ENCODE data around the gene BMPR1B.

The BMPR1B gene

GRCh38 chr4:95073646-95074045, 315.9 kb downstream of the BMPR1B start:
- Histone ChIP-seq H3K4me3 (ENCODE audit: low read length in 2 of 2) (no peak overlapping the region), H3K9ac (ENCODE audit: low read length in 2 of 2) (no peak overlapping the region), H3K4me1 (ENCODE audit: control insufficient read depth, insufficient read depth, low read length) (no peaks in the 10 kb centered on the region), H3K36me3 (ENCODE audit: control insufficient read depth in 2 of 2, insufficient read depth in 2 of 2, low read length in 2 of 2) (no peaks in the 10 kb centered on the region), H3K27me3 (ENCODE audit: control insufficient read depth in 1 of 2, insufficient read depth in 2 of 2, low read length in 2 of 2) (no peaks in the 10 kb centered on the region), H3K9me3 (ENCODE audit: control insufficient read depth in 2 of 2, low read length in 2 of 2) (no peaks in the 10 kb centered on the region), H3K27ac (ENCODE audit: low read length) (no peak overlapping the region)

GRCh38 chr4:95077864-95078263, 320.1 kb downstream of the BMPR1B start:
- Histone ChIP-seq H3K9me3 (ENCODE audit: control insufficient read depth in 2 of 2, low read length in 2 of 2) (no peaks in the 10 kb centered on the region), H3K9ac (ENCODE audit: low read length in 2 of 2) (no peak overlapping the region), H3K27me3 (ENCODE audit: control insufficient read depth in 1 of 2, insufficient read depth in 2 of 2, low read length in 2 of 2) (no peaks in the 10 kb centered on the region), H3K36me3 (ENCODE audit: control insufficient read depth in 2 of 2, insufficient read depth in 2 of 2, low read length in 2 of 2) (no peaks in the 10 kb centered on the region), H3K4me3 (ENCODE audit: low read length in 2 of 2) (no peak overlapping the region), H3K4me1 (ENCODE audit: control insufficient read depth, insufficient read depth, low read length) (no peaks in the 10 kb centered on the region), H3K27ac (ENCODE audit: low read length) (no peak overlapping the region)

GRCh38 chr4:95080969-95081368, 323.2 kb downstream of the BMPR1B start:
- H3K36me3 ChIP-seq (ENCODE audit: control insufficient read depth in 2 of 2, insufficient read depth in 2 of 2, low read length in 2 of 2): no peaks in the 10 kb centered on the region
- no peak overlapping the region for H3K4me3 ChIP-seq (ENCODE audit: low read length in 2 of 2)

GRCh38 chr4:95084584-95084983, 326.8 kb downstream of the BMPR1B start:
- H3K27me3 ChIP-seq (ENCODE audit: control insufficient read depth in 1 of 2, insufficient read depth in 2 of 2, low read length in 2 of 2): no peaks in the 10 kb centered on the region
- H3K9ac ChIP-seq (ENCODE audit: low read length in 2 of 2): no peak overlapping the region
- no peak overlapping the region for H3K4me3 ChIP-seq (ENCODE audit: low read length in 2 of 2)
- H3K9me3 ChIP-seq (ENCODE audit: control insufficient read depth in 2 of 2, low read length in 2 of 2): no peaks in the 10 kb centered on the region
- no peak overlapping the region for H3K27ac ChIP-seq (ENCODE audit: low read length)
- H3K4me1 ChIP-seq (ENCODE audit: control insufficient read depth, insufficient read depth, low read length): peaks cover 3% of the 10 kb centered on the region
- no peaks in the 10 kb centered on the region for H3K36me3 ChIP-seq (ENCODE audit: control insufficient read depth in 2 of 2, insufficient read depth in 2 of 2, low read length in 2 of 2)

More at GRCh38 chr4:95080969-95081368, 323.2 kb downstream of the BMPR1B start:
- H3K27me3 ChIP-seq (ENCODE audit: control insufficient read depth in 1 of 2, insufficient read depth in 2 of 2, low read length in 2 of 2): no peaks in the 10 kb centered on the region
- no peak overlapping the region for H3K9ac ChIP-seq (ENCODE audit: low read length in 2 of 2)
- H3K4me1 ChIP-seq (ENCODE audit: control insufficient read depth, insufficient read depth, low read length): no peaks in the 10 kb centered on the region
- no peaks in the 10 kb centered on the region for H3K9me3 ChIP-seq (ENCODE audit: control insufficient read depth in 2 of 2, low read length in 2 of 2)
- no peak overlapping the region for H3K27ac ChIP-seq (ENCODE audit: low read length)

- Histone ChIP-seq H3K27me3 (ENCODE audit: control insufficient read depth in 1 of 2, insufficient read depth in 2 of 2, low read length in 2 of 2) (no peaks in the 10 kb centered on the region), H3K27ac (ENCODE audit: low read length) (no peak overlapping the region), H3K4me3 (ENCODE audit: low read length in 2 of 2) (no peak overlapping the region), H3K9me3 (ENCODE audit: control insufficient read depth in 2 of 2, low read length in 2 of 2) (no peaks in the 10 kb centered on the region), H3K4me1 (ENCODE audit: control insufficient read depth, insufficient read depth, low read length) (peaks cover 3% of the 10 kb centered on the region), H3K9ac (ENCODE audit: low read length in 2 of 2) (no peak overlapping the region), H3K36me3 (ENCODE audit: control insufficient read depth in 2 of 2, insufficient read depth in 2 of 2, low read length in 2 of 2) (no peaks in the 10 kb centered on the region)
These were observed 327.5 kb downstream of the BMPR1B start for GRCh38 chr4:95085124-95085833.

GRCh38 chr4:95086551-95086950, 328.8 kb downstream of the BMPR1B start:
- Histone ChIP-seq H3K9me3 (ENCODE audit: control insufficient read depth in 2 of 2, low read length in 2 of 2) (no peaks in the 10 kb centered on the region), H3K27ac (ENCODE audit: low read length) (no peak overlapping the region), H3K36me3 (ENCODE audit: control insufficient read depth in 2 of 2, insufficient read depth in 2 of 2, low read length in 2 of 2) (no peaks in the 10 kb centered on the region), H3K27me3 (ENCODE audit: control insufficient read depth in 1 of 2, insufficient read depth in 2 of 2, low read length in 2 of 2) (no peaks in the 10 kb centered on the region), H3K9ac (ENCODE audit: low read length in 2 of 2) (no peak overlapping the region), H3K4me1 (ENCODE audit: control insufficient read depth, insufficient read depth, low read length) (peaks cover 7% of the 10 kb centered on the region), H3K4me3 (ENCODE audit: low read length in 2 of 2) (no peak overlapping the region)

GRCh38 chr4:95087657-95088455, 330.1 kb downstream of the BMPR1B start:
- no peaks in the 10 kb centered on the region for H3K36me3 ChIP-seq (ENCODE audit: control insufficient read depth in 2 of 2, insufficient read depth in 2 of 2, low read length in 2 of 2)
- H3K27ac ChIP-seq (ENCODE audit: low read length): no peak overlapping the region
- peaks cover 7% of the 10 kb centered on the region for H3K4me1 ChIP-seq (ENCODE audit: control insufficient read depth, insufficient read depth, low read length)
- no peaks in the 10 kb centered on the region for H3K9me3 ChIP-seq (ENCODE audit: control insufficient read depth in 2 of 2, low read length in 2 of 2)
- H3K9ac ChIP-seq (ENCODE audit: low read length in 2 of 2): no peak overlapping the region
- no peaks in the 10 kb centered on the region for H3K27me3 ChIP-seq (ENCODE audit: control insufficient read depth in 1 of 2, insufficient read depth in 2 of 2, low read length in 2 of 2)
- H3K4me3 ChIP-seq (ENCODE audit: low read length in 2 of 2): no peak overlapping the region

- peak overlapping the region; percentile 16 to 36 for H3K4me3 ChIP-seq (ENCODE audit: low read length in 2 of 2)
- peaks cover 7% of the 10 kb centered on the region for H3K4me1 ChIP-seq (ENCODE audit: control insufficient read depth, insufficient read depth, low read length)
These were observed 333.5 kb downstream of the BMPR1B start for GRCh38 chr4:95091272-95091671.

GRCh38 chr4:95092766-95093165, 335.0 kb downstream of the BMPR1B start:
- Histone ChIP-seq H3K9ac (ENCODE audit: low read length in 2 of 2) (no peak overlapping the region), H3K4me1 (ENCODE audit: control insufficient read depth, insufficient read depth, low read length) (peaks cover 7% of the 10 kb centered on the region), H3K9me3 (ENCODE audit: control insufficient read depth in 2 of 2, low read length in 2 of 2) (no peaks in the 10 kb centered on the region), H3K27me3 (ENCODE audit: control insufficient read depth in 1 of 2, insufficient read depth in 2 of 2, low read length in 2 of 2) (no peaks in the 10 kb centered on the region), H3K36me3 (ENCODE audit: control insufficient read depth in 2 of 2, insufficient read depth in 2 of 2, low read length in 2 of 2) (no peaks in the 10 kb centered on the region), H3K4me3 (ENCODE audit: low read length in 2 of 2) (peak overlapping the region in 1 of 2 donors; percentile 51), H3K27ac (ENCODE audit: low read length) (no peak overlapping the region)

More at GRCh38 chr4:95091272-95091671, 333.5 kb downstream of the BMPR1B start:
- Histone ChIP-seq H3K36me3 (ENCODE audit: control insufficient read depth in 2 of 2, insufficient read depth in 2 of 2, low read length in 2 of 2) (no peaks in the 10 kb centered on the region), H3K27ac (ENCODE audit: low read length) (no peak overlapping the region), H3K27me3 (ENCODE audit: control insufficient read depth in 1 of 2, insufficient read depth in 2 of 2, low read length in 2 of 2) (no peaks in the 10 kb centered on the region), H3K9ac (ENCODE audit: low read length in 2 of 2) (no peak overlapping the region), H3K9me3 (ENCODE audit: control insufficient read depth in 2 of 2, low read length in 2 of 2) (no peaks in the 10 kb centered on the region)

GRCh38 chr4:95093460-95093859, 335.7 kb downstream of the BMPR1B start:
- peak overlapping the region in 1 of 2 donors; percentile 46 for H3K4me3 ChIP-seq (ENCODE audit: low read length in 2 of 2)
- H3K9me3 ChIP-seq (ENCODE audit: control insufficient read depth in 2 of 2, low read length in 2 of 2): no peaks in the 10 kb centered on the region
- H3K36me3 ChIP-seq (ENCODE audit: control insufficient read depth in 2 of 2, insufficient read depth in 2 of 2, low read length in 2 of 2): no peaks in the 10 kb centered on the region
- H3K27me3 ChIP-seq (ENCODE audit: control insufficient read depth in 1 of 2, insufficient read depth in 2 of 2, low read length in 2 of 2): no peaks in the 10 kb centered on the region
- H3K27ac ChIP-seq (ENCODE audit: low read length): no peak overlapping the region
- peaks cover 4% of the 10 kb centered on the region for H3K4me1 ChIP-seq (ENCODE audit: control insufficient read depth, insufficient read depth, low read length)
- H3K9ac ChIP-seq (ENCODE audit: low read length in 2 of 2): no peak overlapping the region
